Cardiac muscle cell (in vitro differentiated cells and primary cell): ENCODE measurements around the gene DEDD2. TPM values are rescaled to one million over a fixed set of nuclear protein-coding genes. Genes with fewer than 3 reads are reported as not detected.

Experiments
- DNase-seq, 2 donors: peaks; one replicate each; pipeline versions ENCODE4 v3.0.0 to v3.0.0-alpha.2; 2010 to 2017; ENCODE audit warnings: low read depth in 1 of 2, low spot score in 1 of 2
- H3K27ac ChIP-seq: fragments of 200-600 bp; sonication (generic); 2 replicates; pipeline ENCODE4 v1.5.1; 2016
- H3K27me3 ChIP-seq: fragments of 200-600 bp; sonication (generic); 2 replicates; pipeline ENCODE4 v1.6.0; 2016; ENCODE audit warnings: control low read depth
- H3K36me3 ChIP-seq: fragments of 200-600 bp; sonication (generic); 2 replicates; pipeline ENCODE4 v1.5.1; 2016; ENCODE audit warnings: control low read depth
- H3K4me1 ChIP-seq: fragments of 200-600 bp; sonication (generic); 2 replicates; pipeline ENCODE4 v1.8.1; 2017; ENCODE audit warnings: low read depth, mild to moderate bottlenecking, mixed run types
- H3K4me3 ChIP-seq: fragments of 200-600 bp; sonication (generic); 2 replicates; pipeline ENCODE4 v1.5.1; 2016; ENCODE audit warnings: mild to moderate bottlenecking
- H3K9me3 ChIP-seq: fragments of 200-600 bp; sonication (generic); 2 replicates; pipeline ENCODE4 v1.5.1; 2017; ENCODE audit warnings: low read depth, mild to moderate bottlenecking, control low read depth
- polyA plus RNA-seq: library from polyadenylated mRNA; unstranded; fragments of >200 nt; fragmentation: Nextera tagmentation; extraction: Ambion mirVana; gene quantifications from 2 replicates; pipeline ENCODE4 v1.2.1, GENCODE V29; 2016
- total RNA-seq: library from RNA; depleted of rRNA; stranded (reverse); fragments of >200 nt; gene quantifications from 2 replicates; pipeline ENCODE4 v1.2.3, GENCODE V29; 2016
- TF ChIP-seq, protein P1 (sequence below): IDR thresholded peaks from 2 replicates; pipeline ENCODE4 v1.5.1; 2012; ENCODE audit warnings: low read depth, mild to moderate bottlenecking, low read length

Gene DEDD2
- total and polyA plus RNA-seq, 2 experiments from 2014 or later, result 46.0 to 69.7 TPM

DNA sequence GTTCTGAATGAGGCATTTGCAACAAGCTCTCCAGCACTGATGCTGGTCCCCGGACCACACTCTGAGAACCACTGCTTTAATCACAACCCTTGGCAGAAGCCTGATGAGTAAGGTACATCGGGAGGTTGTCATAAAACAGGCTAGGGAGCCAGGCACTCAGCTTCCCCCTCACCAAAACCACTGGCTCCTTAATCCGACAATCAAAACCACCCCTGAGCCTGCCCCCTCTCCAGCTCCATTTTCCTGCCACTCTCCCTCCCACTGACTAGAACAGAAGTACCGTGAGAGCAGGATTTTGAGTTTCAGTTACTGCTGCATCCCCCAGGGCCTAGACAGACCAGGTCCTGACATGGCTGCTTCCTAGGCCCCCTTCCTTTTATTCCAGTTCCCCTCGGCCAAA, 17.7 kb upstream of the DEDD2 start:
- no peak overlapping the region for H3K4me3 ChIP-seq
- TF ChIP-seq, protein P1, sequence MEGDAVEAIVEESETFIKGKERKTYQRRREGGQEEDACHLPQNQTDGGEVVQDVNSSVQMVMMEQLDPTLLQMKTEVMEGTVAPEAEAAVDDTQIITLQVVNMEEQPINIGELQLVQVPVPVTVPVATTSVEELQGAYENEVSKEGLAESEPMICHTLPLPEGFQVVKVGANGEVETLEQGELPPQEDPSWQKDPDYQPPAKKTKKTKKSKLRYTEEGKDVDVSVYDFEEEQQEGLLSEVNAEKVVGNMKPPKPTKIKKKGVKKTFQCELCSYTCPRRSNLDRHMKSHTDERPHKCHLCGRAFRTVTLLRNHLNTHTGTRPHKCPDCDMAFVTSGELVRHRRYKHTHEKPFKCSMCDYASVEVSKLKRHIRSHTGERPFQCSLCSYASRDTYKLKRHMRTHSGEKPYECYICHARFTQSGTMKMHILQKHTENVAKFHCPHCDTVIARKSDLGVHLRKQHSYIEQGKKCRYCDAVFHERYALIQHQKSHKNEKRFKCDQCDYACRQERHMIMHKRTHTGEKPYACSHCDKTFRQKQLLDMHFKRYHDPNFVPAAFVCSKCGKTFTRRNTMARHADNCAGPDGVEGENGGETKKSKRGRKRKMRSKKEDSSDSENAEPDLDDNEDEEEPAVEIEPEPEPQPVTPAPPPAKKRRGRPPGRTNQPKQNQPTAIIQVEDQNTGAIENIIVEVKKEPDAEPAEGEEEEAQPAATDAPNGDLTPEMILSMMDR, result no peak
- H3K4me1 ChIP-seq, result no peaks in the 10 kb centered on the region
- no peaks in the 10 kb centered on the region for H3K9me3 ChIP-seq
- DNase-seq, result no peak
- no peak overlapping the region for H3K27ac ChIP-seq
- H3K36me3 ChIP-seq, result peaks cover 43% of the 10 kb centered on the region
- no peaks in the 10 kb centered on the region for H3K27me3 ChIP-seq

DNA sequence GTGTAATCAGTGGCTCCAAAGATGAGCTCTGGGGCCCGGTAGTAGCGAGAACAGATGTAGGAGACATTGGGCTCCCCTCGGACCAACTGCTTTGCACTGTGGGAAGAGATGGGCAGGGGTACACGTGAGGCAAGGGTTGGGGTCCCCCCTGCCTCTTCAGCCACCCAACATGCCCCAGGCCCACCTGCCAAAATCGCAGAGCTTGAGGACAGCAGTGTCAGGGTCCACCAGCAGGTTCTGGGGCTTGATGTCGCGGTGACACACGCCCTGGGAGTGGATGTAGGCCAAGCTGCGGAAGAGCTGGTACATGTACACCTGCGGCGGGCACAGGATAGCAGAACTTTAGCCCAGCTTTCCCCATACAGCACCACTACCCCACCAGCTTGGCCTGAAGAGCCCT, 16.9 kb upstream of the DEDD2 start:
- no peak overlapping the region for H3K27ac ChIP-seq
- no peaks in the 10 kb centered on the region for H3K4me1 ChIP-seq
- H3K9me3 ChIP-seq, result no peaks in the 10 kb centered on the region
- TF ChIP-seq, protein P1, result no peak
- no peaks in the 10 kb centered on the region for H3K27me3 ChIP-seq
- no peak overlapping the region for H3K4me3 ChIP-seq
- H3K36me3 ChIP-seq, result peaks cover 47% of the 10 kb centered on the region
- DNase-seq, result no peak

DNA sequence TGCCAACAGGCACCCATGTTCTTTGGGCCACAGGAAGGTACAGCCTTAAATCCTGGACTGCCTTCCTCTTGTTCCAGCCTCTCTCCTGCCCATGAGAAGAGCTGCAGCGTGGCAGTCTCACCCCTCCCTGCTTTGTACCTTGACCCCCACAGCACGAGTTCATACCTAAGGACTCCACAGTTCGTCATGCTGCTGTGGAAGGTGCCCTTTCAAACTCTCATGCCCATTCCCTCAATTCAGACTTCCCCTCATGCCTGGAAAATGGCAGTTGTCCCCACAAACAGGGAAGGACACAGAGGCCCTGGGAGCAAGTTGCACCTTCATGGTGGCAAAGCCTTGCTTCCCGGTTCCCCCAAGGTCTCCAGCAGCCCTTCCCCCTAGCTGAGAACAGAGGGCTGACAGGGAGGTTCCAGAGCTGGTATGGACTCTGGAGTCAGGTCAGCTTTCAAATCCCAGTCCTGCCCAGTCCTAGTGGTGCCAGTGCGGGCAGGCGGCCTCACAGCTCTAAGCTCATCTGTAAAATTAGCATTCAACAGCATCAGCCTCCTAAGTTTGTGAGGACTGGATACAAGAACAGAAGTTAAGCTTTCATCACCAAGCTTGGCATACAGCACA, 16.3 kb upstream of the DEDD2 start:
- TF ChIP-seq, protein P1, result no peak
- Histone ChIP-seq H3K27ac (no peak overlapping the region), H3K9me3 (no peaks in the 10 kb centered on the region), H3K4me3 (no peak overlapping the region), H3K36me3 (peaks cover 47% of the 10 kb centered on the region), H3K27me3 (no peaks in the 10 kb centered on the region), H3K4me1 (no peaks in the 10 kb centered on the region)
- no peak for DNase-seq

DNA sequence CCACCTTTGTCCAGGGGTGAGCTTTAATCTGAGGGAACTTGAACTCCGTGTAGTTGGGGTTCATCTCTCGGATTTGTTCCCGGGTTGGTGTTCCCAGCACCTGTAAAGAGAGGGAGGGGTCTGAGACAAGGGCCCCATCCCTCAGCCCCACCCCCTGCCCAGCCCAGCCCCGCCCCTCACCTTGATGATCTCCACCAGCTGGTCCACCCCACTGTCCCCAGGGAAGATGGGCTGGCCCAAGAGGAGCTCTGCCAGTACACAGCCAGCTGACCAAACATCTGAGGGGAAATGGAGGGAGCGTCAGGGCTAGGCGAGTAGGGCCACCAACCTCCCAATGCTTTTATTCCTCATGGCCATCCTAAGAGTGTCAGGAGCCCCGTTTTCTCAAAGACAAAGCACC, 15.6 kb upstream of the DEDD2 start:
- Histone ChIP-seq H3K4me3 (no peak overlapping the region), H3K27ac (no peak overlapping the region), H3K4me1 (no peaks in the 10 kb centered on the region), H3K9me3 (no peaks in the 10 kb centered on the region), H3K27me3 (no peaks in the 10 kb centered on the region), H3K36me3 (peaks cover 47% of the 10 kb centered on the region)
- DNase-seq, result no peak
- TF ChIP-seq, protein P1, result no peak

DNA sequence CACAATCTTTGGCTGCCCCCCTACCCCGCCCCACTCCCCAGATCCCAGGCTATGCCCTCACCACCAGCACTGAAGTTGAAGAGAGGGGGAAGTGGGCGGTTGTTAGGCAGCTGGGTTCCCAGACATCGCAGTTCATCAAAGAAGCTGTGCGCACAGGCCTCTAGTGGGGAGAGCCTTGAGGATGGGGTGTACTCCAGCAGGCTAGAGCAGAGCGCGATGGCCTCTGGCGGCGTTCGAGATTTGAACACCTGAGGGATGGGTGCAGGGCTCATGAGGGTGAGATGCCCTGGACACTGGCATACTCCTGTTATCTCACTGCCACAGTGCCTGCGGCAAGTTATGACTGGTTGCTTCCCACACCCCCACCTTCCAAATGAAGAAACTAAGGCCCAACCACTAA, 15.0 kb upstream of the DEDD2 start:
- peaks cover 47% of the 10 kb centered on the region for H3K36me3 ChIP-seq
- TF ChIP-seq, protein P1, result no peak

More for the DNA sequence above, 15.0 kb upstream of the DEDD2 start:
- no peaks in the 10 kb centered on the region for H3K4me1 ChIP-seq
- DNase-seq, result no peak
- no peak overlapping the region for H3K27ac ChIP-seq
- H3K27me3 ChIP-seq, result no peaks in the 10 kb centered on the region
- H3K4me3 ChIP-seq, result no peak overlapping the region
- no peaks in the 10 kb centered on the region for H3K9me3 ChIP-seq
